ENCODE results near the gene UHRF1.

DNA sequence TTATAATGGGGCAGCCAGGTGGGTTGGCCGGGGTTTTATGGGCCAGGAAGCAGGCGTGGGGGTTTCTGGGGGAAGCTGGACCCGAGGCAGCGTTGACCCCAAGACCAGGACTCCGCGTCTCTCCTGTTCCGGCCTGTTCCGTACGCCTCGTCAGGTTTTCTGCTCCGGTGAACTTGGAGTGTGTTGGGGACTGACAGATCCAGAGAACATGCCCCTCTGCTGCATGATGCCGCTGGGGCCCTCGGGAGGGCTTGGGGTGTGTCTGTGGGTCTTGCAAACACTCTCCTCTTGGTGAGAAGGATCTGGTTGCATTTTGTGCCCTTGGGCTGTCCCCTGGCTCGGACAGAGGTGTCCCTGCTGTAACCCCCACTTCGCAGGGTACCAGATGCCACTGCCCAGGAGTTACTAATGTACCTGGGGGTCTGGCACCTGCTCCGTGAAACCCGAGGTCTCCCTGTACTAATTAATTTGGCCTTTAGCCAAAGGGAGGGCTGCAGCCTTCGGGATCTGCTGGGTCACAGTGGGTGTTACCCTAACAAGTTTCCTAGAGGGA is 75.2 kb downstream of the UHRF1 start:
- TF ChIP-seq, protein P1, sequence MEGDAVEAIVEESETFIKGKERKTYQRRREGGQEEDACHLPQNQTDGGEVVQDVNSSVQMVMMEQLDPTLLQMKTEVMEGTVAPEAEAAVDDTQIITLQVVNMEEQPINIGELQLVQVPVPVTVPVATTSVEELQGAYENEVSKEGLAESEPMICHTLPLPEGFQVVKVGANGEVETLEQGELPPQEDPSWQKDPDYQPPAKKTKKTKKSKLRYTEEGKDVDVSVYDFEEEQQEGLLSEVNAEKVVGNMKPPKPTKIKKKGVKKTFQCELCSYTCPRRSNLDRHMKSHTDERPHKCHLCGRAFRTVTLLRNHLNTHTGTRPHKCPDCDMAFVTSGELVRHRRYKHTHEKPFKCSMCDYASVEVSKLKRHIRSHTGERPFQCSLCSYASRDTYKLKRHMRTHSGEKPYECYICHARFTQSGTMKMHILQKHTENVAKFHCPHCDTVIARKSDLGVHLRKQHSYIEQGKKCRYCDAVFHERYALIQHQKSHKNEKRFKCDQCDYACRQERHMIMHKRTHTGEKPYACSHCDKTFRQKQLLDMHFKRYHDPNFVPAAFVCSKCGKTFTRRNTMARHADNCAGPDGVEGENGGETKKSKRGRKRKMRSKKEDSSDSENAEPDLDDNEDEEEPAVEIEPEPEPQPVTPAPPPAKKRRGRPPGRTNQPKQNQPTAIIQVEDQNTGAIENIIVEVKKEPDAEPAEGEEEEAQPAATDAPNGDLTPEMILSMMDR (IDR thresholded peaks at IDR 0.05; ENCODE audit: low read depth, low read length): no peak
- no peak for TF ChIP-seq EZH2phosphoT487 (IDR thresholded peaks at IDR 0.05; ENCODE audit: low read depth)
